MM.1S (cell line): ENCODE results near the gene YEATS2.

Experiments used
- DNase-seq: peaks from one replicate; pipeline ENCODE4 v3.0.0-alpha.2; 2015
- H2AFZ ChIP-seq: fragments of 300-600 bp; sonication (generic); 2 replicates; pipeline ENCODE4 v1.6.0; 2016; ENCODE audit warnings: antibody characterized with exemption, low read length
- H3F3A ChIP-seq: fragments of 300-600 bp; sonication (generic); 2 replicates; pipeline ENCODE4 v1.6.1; 2016; ENCODE audit warnings: mild to moderate bottlenecking, antibody characterized with exemption, low read length, moderate library complexity, mixed read lengths; ENCODE audit not compliant: insufficient read depth
- H3K27ac ChIP-seq: fragments of 300-600 bp; sonication (generic); 2 replicates; pipeline ENCODE4 v1.5.1; 2016; ENCODE audit warnings: mild to moderate bottlenecking, low read length
- H3K27me3 ChIP-seq: fragments of 300-600 bp; sonication (generic); replicated peaks from 2 replicates; pipeline ENCODE4 v1.6.0; 2016; ENCODE audit warnings: low read length; ENCODE audit not compliant: insufficient read depth
- H3K36me3 ChIP-seq: fragments of 300-600 bp; sonication (generic); replicated peaks from 2 replicates; pipeline ENCODE4 v1.6.1; 2016; ENCODE audit warnings: mild to moderate bottlenecking, low read length, mixed read lengths; ENCODE audit not compliant: insufficient read depth
- H3K4me1 ChIP-seq: fragments of 300-600 bp; sonication (generic); 2 replicates; pipeline ENCODE4 v1.6.1; 2016; ENCODE audit warnings: low read length, mixed read lengths
- H3K4me2 ChIP-seq: fragments of 300-600 bp; sonication (generic); 2 replicates; pipeline ENCODE4 v1.6.0; 2016; ENCODE audit warnings: low read depth, low read length
- H3K4me3 ChIP-seq: fragments of 300-600 bp; sonication (generic); 2 replicates; pipeline ENCODE4 v1.5.1; 2016; ENCODE audit warnings: low read length, mixed read lengths
- H3K79me2 ChIP-seq: fragments of 300-600 bp; sonication (generic); 2 replicates; pipeline ENCODE4 v1.6.1; 2016; ENCODE audit warnings: mixed run types, low read length, mixed read lengths
- H3K9ac ChIP-seq: fragments of 300-600 bp; sonication (generic); 2 replicates; pipeline ENCODE4 v1.6.1; 2016; ENCODE audit warnings: low read length, mixed read lengths
- H3K9me2 ChIP-seq: fragments of 300-600 bp; sonication (generic); replicated peaks from 2 replicates; pipeline ENCODE4 v1.6.1; 2016; ENCODE audit warnings: mild to moderate bottlenecking, low read length, mixed read lengths; ENCODE audit not compliant: insufficient read depth
- H3K9me3 ChIP-seq: fragments of 300-600 bp; sonication (generic); replicated peaks from 2 replicates; pipeline ENCODE4 v1.6.1; 2016; ENCODE audit warnings: mild to moderate bottlenecking, low read length, mixed read lengths; ENCODE audit not compliant: insufficient read depth
- H4K20me1 ChIP-seq: fragments of 300-600 bp; sonication (generic); 2 replicates; pipeline ENCODE4 v1.6.1; 2016; ENCODE audit warnings: mild to moderate bottlenecking, low read length, moderate library complexity, mixed read lengths; ENCODE audit not compliant: insufficient read depth
- EZH2 ChIP-seq: fragments of 300-600 bp; sonication (generic); optimal IDR thresholded peaks from 2 replicates; pipeline ENCODE3; 2017; ENCODE audit warnings: low read depth, mild to moderate bottlenecking, antibody characterized with exemption, low read length, mixed read lengths
- EZH2phosphoT487 ChIP-seq: fragments of 300-600 bp; sonication (generic); IDR thresholded peaks from 2 replicates; pipeline ENCODE4 v1.6.1; 2018; ENCODE audit warnings: antibody characterized with exemption, low read length
- TF ChIP-seq, protein P1 (sequence below): fragments of 300-600 bp; sonication (generic); IDR thresholded peaks from 2 replicates; pipeline ENCODE4 v1.5.1; 2016; ENCODE audit warnings: antibody characterized with exemption, low read length, mixed read lengths

Gene YEATS2

GRCh38 chr3:183844606-183845005 lies 147.0 kb downstream of the YEATS2 start:
- H2AFZ ChIP-seq = no peak overlapping the region
- no peak overlapping the region for H3K27ac ChIP-seq
- H3K79me2 ChIP-seq = no peaks in the 10 kb centered on the region
- no peaks in the 10 kb centered on the region for H3F3A ChIP-seq
- no peak for DNase-seq
- H3K4me2 ChIP-seq = no peak overlapping the region
- TF ChIP-seq, protein P1, sequence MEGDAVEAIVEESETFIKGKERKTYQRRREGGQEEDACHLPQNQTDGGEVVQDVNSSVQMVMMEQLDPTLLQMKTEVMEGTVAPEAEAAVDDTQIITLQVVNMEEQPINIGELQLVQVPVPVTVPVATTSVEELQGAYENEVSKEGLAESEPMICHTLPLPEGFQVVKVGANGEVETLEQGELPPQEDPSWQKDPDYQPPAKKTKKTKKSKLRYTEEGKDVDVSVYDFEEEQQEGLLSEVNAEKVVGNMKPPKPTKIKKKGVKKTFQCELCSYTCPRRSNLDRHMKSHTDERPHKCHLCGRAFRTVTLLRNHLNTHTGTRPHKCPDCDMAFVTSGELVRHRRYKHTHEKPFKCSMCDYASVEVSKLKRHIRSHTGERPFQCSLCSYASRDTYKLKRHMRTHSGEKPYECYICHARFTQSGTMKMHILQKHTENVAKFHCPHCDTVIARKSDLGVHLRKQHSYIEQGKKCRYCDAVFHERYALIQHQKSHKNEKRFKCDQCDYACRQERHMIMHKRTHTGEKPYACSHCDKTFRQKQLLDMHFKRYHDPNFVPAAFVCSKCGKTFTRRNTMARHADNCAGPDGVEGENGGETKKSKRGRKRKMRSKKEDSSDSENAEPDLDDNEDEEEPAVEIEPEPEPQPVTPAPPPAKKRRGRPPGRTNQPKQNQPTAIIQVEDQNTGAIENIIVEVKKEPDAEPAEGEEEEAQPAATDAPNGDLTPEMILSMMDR = no peak
- no peak for TF ChIP-seq EZH2phosphoT487
- no peak for TF ChIP-seq EZH2
- no peaks in the 10 kb centered on the region for H3K27me3 ChIP-seq
- H3K4me3 ChIP-seq = no peak overlapping the region
- H3K36me3 ChIP-seq = no peaks in the 10 kb centered on the region; the same call in 1 of the 2 replicates
- H3K9me3 ChIP-seq = no peaks in the 10 kb centered on the region
- no peaks in the 10 kb centered on the region for H3K9me2 ChIP-seq
- no peaks in the 10 kb centered on the region for H4K20me1 ChIP-seq
- H3K9ac ChIP-seq = no peak overlapping the region
- H3K4me1 ChIP-seq = no peaks in the 10 kb centered on the region

DNA sequence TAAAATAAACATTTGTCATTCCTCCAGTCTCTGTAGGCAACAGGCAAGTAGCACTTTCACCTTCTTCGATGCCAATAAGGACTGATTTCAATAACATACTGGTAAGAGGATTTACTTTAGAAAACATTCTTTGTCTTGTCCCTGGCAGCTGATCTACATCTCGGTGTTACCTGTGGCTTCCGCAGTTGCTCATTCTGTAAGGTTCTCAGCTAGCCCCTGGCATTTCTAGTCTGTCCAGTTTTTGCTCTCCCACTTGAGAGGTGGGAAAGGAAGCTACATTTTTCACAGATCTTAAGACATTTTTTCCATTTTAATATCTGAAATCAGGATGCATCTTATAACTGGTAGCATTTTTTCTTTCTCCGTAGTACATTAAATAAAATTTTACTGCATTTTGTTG lies 147.5 kb downstream of the YEATS2 start:
- Histone ChIP-seq H3K4me3 (no peak overlapping the region), H3K36me3 (no peaks in the 10 kb centered on the region; the same call in 1 of the 2 replicates), H3F3A (no peaks in the 10 kb centered on the region), H4K20me1 (no peaks in the 10 kb centered on the region), H3K9ac (no peak overlapping the region), H3K79me2 (no peaks in the 10 kb centered on the region), H2AFZ (no peak overlapping the region), H3K27me3 (no peaks in the 10 kb centered on the region), H3K4me1 (no peaks in the 10 kb centered on the region), H3K9me3 (no peaks in the 10 kb centered on the region), H3K4me2 (no peak overlapping the region), H3K27ac (no peak overlapping the region), H3K9me2 (no peaks in the 10 kb centered on the region)
- DNase-seq = no peak
- TF ChIP-seq EZH2phosphoT487 = no peak

DNA sequence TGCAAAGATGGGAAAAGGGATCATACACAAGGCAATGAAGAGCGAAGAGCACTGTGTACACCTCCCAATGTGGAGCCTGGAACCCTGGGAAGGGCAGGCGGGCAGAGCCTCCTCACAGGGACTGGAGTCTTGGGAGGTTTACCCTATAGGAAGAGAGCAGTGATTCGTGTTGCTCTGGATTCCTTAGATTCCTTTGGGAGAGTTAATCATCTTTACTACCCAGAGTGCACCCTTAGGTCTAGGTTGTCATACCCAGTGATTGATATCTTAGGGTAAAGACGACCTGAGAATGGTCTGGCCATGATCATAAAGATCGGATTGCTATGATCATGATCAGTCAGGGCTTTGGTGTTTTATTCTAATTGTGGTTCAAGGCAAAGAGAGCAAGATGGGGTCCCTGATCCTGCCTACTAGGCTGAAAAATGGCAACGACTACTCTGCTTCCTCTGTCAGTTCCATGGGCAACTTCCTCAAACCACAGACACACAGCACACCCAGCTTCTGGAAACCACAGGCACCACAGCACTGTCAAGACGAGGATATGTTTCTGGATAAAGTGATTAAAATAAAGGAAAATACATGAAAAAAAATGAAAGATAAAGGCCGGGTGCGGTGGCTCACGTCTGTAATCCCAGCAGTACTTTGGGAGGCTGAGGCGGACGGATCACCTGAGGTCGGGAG lies 148.2 kb downstream of the YEATS2 start:
- H3K4me2 ChIP-seq = no peak overlapping the region
- no peak overlapping the region for H3K27ac ChIP-seq
- no peaks in the 10 kb centered on the region for H3K79me2 ChIP-seq
- TF ChIP-seq EZH2 (no peak), EZH2phosphoT487 (no peak)
- TF ChIP-seq, protein P1 = no peak
- no peak for DNase-seq
- no peak overlapping the region for H3K9ac ChIP-seq
- H3K4me1 ChIP-seq = no peaks in the 10 kb centered on the region
- no peaks in the 10 kb centered on the region; the same call in 1 of the 2 replicates for H3K36me3 ChIP-seq
- no peaks in the 10 kb centered on the region for H3F3A ChIP-seq
- H4K20me1 ChIP-seq = no peaks in the 10 kb centered on the region
- no peaks in the 10 kb centered on the region for H3K27me3 ChIP-seq
- H3K9me3 ChIP-seq = no peaks in the 10 kb centered on the region
- no peaks in the 10 kb centered on the region for H3K9me2 ChIP-seq
- H3K4me3 ChIP-seq = no peak overlapping the region
- no peak overlapping the region for H2AFZ ChIP-seq

DNA sequence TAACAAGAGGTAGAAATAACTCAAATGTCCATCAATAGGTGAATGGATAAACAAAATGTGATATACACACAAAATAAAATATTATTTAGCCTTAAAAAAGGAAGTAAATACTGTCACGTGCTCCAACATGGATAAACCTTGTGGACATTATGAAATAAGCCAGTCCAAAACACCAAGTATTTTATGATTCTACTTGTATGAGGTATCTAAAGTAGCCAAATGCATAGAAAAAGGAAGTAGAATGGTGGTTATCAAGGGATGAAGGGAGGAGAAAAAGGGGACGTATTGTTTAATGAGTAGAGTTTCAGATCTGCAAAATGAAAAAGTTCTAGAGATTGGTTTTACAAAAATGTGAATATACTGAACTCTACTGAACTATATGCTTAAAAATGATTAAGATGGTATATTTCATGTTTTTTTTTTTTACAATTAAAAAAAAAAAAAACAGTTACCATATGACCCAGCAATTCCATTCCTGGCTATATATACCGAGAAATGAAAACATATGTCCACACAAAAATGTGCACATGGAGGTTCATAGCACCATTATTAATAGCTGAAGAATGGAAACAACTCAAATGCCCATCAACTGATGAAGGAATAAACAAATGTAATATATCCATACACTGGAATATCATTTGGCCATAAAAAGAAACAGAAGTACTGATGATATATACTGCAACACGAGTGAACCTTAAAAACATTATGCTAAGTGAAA lies 156.9 kb downstream of the YEATS2 start:
- H3K4me3 ChIP-seq = no peak overlapping the region
- no peaks in the 10 kb centered on the region; the same call in 1 of the 2 replicates for H3K36me3 ChIP-seq

More for the DNA sequence above, 156.9 kb downstream of the YEATS2 start:
- TF ChIP-seq, protein P1 = no peak
- no peak for DNase-seq
- no peak overlapping the region for H2AFZ ChIP-seq
- H3K4me2 ChIP-seq = no peak overlapping the region
- H3K79me2 ChIP-seq = no peaks in the 10 kb centered on the region
- no peaks in the 10 kb centered on the region for H3K9me2 ChIP-seq
- no peaks in the 10 kb centered on the region for H3K27me3 ChIP-seq
- H3K9me3 ChIP-seq = no peaks in the 10 kb centered on the region
- no peaks in the 10 kb centered on the region; the same call in 1 of the 2 replicates for H4K20me1 ChIP-seq
- H3K27ac ChIP-seq = no peak overlapping the region
- H3F3A ChIP-seq = no peaks in the 10 kb centered on the region
- H3K4me1 ChIP-seq = no peaks in the 10 kb centered on the region
- H3K9ac ChIP-seq = no peak overlapping the region
